GM19328 (cell line): ENCODE results near the gene MYO6.
"Not testable (repeated sequence)": the region's sequence is repeated elsewhere in the genome, so short reads cannot be mapped to it uniquely, and the experiment has no call there.

Experiments used
- ATAC-seq: cut with Tn5 transposase; IDR thresholded peaks from one replicate; pipeline ENCODE4 v1.9.1; 2021; ENCODE audit warnings: mild to moderate bottlenecking, moderate library complexity; ENCODE audit not compliant: unreplicated experiment

Gene MYO6

DNA sequence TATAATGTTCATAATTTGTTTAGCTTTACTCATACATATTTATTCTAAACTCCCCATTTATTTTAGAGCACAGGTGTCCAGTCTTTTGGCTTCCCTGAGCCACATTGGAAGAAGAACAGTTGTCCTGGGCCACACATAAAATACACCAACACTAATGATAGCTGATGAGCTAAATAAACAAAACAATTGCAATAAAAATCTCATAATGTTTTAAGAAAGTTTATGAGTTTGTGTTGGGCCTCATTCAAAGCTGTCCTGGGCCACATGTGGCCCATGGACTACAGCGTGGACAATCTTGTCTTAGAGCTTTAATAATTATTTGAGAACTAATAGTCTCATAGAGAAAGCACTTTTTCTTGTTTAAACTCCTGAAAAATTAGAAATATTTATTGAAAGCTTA is 131.3 kb downstream of the MYO6 start:
- ATAC-seq: no peak

DNA sequence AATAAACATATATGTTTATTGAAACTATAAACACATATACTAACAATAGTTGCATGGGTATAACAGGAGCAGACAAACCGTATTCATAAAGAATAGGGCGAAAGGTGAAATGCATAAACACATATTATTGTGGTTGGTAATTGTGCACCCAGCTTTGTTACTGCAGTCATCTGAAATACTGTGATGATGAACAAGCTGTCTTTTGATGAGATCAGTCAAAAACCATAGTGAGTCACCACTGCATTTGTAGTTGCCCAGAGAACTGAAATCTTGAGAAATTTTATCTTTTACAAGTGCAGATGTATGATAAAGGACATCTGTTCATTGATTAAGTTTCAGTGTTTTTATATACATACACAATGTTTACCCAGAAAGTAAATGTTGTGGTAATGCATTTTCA is 133.7 kb downstream of the MYO6 start:
- no peak for ATAC-seq

DNA sequence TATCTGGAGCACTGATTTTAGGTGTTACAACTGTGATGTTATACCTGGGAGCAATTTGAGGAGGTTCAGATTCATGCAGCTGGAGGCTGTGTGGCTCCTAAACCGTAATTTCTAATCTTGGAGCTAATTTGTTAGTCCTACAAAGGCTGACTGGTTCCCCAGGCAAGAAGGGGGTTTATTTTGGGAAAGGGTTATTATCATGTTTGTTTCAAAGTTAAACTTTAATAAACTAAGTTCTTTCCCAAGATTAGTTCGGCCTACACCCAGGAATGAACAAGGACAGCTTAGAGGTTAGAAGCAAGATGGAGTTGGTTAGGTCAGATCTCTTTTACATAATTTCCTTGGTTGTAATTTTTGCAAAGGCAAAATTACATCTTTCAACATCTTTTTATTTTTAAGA is 135.8 kb downstream of the MYO6 start:
- no peak for ATAC-seq

DNA sequence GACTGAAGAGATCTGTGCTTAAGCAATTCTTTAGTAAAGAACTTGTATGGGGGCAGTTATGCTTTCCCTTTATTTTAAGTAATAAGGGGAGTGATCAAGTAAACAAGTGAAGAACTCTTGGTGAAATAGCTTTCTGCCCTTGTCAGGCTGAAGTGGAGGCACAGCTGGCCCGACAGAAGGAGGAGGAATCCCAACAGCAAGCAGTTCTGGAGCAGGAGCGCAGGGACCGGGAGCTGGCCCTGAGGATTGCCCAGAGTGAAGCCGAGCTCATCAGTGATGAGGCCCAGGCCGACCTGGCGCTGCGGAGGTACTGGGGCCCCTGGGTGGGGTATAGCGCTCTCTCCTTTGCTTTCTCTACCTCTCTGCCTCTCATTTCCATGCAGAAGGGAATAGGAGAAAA is 143.3 kb downstream of the MYO6 start:
- ATAC-seq: no peak

DNA sequence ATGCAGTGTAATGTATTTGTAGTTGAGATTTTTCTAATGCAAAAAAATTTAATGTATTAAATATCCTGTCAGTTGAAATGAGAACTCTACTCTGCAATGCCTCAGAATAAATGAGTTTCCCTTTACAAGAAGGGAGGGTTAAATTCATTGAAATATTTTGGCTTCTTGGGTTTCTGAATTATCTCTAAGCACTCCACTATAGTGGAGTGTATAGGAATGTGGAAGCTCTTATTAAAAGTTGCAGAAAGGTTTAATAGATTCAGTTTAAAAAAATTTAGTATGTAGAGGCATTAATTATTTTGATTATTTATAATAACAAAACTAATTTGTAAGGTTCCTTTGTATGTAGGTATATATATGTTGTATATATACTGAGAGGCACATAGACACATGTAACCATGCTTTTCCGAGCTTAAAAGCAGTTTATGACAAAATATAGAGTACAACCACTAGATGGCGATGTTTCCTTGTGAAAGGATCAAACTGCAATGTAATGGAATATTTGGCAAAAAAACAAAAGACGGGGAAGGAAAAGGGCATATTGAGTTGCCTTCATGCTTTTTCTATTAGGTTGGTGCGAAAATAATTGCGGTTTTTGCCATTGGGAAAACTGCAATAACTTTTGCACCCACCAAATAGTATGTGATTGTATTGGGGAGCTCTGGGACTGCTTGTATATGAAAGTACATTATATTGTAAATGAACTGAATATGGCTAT is 144.2 kb downstream of the MYO6 start:
- no peak for ATAC-seq

DNA sequence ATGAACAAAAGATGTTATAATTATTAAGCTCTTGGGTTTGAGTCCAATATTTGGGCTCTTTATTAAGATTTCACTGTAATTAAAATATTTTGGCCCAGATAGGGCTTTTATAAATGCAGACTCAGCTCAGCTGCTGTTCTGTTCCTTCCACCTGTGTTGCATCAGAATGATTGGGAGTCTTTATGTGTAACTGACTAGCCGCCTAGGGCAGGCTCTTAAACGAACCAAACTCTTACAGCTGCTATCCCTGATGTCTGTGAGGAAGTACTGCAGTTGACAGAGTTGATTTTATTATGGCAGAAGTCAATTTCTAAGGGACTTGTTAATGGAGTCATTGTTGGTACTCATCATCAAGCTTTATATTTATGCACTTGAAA is 144.7 kb downstream of the MYO6 start:
- ATAC-seq: no peak

DNA sequence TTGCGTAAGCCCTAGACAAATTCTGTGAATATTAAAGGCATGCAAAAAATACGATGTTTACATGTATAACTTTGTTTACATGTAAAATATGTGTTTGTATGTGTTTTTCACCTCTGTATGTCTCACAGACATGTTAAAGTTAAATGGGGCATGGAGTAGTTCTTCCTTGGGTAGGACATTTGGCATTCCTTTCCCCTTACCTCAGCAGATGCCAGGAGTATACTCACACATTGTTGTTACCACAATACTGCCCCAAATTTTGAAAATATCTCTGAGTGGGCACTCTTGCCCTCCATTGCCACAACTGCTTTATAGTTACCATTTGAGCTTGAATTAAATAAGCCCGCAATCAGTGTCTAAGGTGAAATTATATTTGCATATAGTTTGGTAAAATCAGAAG is 147.5 kb downstream of the MYO6 start:
- ATAC-seq: no peak

DNA sequence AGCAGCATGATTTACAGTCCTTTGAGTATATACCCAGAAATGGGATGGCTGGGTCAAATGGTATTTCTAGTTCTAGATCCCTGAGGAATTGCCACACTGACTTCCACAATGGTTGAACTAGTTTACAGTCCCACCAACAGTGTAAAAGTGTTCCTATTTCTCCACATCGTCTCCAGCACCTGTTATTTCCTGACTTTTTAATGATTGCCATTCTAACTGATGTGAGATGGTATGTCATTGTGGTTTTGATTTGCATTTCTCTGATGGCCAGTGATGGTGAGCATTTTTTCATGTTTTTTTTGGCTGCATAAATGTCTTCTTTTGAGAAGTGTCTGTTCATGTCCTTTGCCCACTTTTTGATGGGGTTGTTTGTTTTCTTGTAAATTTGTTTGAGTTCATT is 151.2 kb downstream of the MYO6 start:
- not testable (repeated sequence) for ATAC-seq

DNA sequence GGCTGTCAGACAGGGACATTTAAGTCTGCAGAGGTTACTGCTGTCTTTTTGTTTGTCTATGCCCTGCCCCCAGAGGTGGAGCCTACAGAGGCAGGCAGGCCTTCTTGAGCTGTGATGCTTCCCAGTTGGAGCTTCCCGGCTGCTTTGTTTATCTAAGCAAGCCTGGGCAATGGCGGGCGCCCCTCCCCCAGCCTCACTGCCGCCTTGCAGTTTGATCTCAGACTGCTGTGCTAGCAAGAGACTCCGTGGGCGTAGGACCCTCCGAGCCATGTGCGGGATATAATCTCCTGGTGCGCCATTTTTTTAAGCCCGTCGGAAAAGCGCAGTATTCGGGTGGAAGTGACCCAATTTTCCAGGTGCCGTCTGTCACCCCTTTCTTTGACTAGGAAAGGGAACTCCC is 156.1 kb downstream of the MYO6 start:
- not testable (repeated sequence) for ATAC-seq

DNA sequence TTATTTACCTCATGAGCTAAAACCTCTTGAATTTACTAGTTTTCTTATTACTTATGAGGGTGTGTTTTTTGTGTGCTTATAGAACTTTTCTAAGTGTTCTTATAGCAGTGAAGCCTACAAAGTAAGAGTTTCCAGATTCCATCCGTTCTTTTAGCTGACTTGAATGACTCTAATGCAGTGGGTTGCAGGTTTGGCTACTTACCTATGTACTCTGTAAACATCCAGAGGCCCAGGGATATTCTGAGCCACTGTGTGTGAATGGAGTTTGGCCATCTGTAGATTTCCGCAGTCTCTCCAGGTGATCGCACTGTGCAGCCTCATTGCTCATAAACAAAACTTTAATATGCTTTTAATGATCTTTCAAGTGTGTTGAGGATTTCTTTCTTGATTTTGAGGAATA is 157.8 kb downstream of the MYO6 start:
- ATAC-seq: no peak

DNA sequence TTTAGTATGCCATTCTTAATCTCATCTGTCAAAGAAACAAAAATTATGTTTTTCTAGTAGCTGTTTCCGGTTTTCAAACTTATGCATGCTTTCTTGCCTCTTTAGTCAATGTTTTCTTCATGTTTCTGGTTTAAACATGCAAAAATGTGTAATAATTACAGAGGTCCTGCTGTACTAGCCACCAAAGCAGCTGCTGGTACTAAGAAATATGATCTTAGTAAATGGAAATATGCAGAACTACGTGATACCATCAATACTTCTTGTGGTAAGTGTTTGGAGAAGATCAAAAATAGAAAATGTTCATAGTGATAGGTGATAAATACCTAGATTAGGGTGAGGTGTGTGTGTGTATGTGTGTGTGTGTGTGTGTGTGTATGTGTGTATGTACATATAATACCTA is 158.4 kb downstream of the MYO6 start:
- no peak for ATAC-seq

DNA sequence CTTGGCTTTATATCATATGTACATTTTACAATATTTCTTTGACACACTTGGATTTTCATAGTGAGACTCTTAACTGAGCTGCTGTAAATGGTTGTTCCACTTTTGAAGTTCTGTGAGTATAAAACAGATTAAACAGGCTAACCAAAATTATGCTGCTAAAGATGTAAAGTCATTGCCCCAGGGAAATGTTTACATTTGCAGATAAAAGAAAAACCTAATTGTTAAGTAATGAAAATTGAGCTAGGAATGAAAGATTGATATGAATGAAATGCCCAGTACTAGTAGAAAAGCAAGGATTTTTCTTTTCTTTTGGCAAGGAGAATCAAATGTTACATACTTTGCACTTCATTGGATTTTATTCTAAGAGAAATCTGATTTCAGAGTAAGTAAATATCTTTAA is 164.0 kb downstream of the MYO6 start:
- no peak for ATAC-seq

DNA sequence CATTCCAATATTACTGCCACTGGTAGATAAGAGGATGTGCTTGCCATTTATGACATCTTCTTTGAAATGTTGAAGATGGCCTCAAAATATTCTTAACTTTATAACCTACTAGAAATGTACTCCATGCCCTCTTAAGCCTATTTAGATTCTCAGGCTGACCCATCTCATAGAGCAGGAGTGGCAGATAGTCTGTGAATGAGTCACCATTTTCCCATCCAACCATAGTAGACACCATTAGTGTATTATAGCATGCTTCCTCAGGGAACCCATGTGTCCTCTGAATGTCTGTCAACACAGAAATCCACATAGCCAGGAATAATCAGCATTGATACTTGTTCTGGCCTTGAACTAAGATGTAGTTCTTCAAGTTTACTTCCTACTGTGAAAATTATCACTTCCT is 173.2 kb downstream of the MYO6 start:
- ATAC-seq: no peak

DNA sequence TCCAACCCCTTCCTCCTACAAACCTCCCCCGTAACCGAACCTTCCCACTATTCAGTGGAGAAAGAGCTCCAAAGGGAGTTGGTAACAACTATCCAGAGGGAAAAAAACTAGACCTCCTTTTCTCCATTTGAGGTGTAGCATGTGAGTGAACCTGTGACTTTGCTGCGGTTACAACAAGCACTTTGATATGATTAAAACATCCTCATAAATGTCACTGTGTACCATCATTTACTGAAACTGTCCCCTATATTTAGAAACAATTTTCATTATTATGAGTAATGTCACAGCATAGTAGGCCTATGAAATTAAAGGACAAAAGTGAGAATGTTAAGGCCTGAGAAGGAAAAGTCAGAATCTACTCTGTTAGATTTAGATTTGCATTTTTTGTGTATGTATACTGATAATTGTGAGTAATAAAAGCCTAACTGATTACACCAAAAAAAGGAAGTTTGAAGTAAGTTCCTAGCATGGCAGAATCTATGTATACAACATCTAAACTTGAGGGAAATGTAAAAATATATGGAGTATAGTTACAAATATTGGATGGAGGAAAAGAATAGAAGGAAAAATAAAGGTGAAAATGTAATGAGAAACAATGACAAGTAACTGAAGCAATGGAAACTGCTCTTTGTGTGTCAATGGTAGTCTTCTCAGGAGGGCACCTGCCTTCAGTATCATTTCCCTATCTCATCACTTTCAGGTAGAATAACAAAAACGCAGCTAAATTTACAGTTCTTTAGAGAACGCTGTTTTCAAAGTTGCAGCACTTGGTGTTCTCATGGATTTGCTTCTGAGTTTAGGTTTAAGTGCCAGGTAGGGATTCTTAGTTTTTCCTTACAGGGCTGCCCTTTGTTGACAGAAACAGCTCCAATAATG is 177.5 kb downstream of the MYO6 start:
- ATAC-seq: no peak

DNA sequence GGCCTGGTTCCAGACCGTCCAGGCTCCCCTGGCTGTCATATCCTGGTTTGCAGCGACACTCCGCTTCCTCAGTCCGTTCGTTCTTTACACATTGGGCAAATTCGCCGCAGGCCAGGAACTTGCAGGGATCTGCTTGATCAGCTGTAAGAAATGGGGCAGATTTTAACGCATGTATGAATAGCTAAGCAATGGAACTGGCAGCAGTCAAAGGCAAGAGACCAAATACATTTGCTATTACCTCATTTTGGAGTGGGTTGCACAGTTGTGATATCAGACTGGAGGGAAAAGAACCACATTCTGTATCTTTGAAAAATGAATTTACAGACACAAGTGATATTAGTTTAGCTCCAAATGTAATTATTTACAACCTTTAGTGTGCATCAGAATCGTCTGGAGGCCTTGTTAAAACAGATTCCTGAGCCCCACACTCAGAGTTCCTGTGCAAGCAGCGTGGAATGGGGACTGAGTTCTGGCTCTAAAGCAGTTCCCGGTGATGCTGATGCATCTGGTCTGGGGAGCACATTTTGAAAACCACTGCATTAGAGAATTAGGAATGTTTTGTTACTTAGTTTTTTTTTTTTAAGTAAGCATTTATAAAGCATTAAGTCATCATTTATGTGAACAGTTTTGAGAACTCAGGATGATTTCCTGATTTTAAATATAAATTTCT is 182.1 kb downstream of the MYO6 start:
- no peak for ATAC-seq

DNA sequence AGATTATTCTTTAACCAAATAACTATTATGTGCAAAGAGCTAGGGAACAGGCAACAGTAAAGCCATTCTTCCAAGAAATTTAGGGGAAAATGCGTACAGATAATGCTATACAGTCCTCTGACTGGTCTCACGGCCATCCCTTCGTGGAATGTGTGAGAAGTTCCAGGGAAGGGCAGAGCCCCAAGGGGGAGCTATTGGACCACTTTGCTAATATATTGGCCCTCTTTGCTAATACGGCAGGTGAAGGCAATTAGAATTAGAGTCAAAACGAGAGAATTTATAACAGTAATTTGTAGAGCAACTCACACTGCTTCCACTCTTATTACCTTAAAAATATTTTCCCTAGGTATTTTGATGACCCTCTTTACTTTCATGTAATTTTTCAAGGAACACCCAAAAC is 183.0 kb downstream of the MYO6 start:
- ATAC-seq: no peak

DNA sequence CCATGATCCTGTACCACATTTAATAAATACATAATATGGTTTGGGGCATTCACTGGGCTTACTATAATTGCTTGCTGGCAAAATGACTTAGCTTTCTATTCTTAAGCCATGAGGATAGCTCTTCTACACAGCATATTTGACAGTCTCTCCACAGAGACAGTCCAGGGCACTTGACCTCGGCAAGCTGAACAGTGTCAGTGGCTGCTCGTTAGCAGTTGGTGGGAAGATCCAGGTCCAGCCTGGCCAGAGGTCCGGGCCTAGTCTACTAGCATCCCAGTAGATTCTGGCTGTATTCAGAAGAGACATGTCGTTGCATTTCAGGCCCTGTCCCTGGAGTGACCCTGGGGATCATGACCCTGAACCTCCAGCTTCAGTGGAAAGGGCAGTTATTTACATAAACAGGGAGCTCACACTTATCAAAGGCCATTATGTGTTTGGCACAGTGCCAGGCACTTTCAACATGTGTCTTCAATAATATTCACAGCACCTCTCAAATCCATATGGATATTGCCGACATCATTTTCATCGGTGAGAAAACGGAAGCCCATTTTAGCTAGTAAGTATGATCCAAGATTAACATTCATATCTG is 184.4 kb downstream of the MYO6 start:
- no peak for ATAC-seq

DNA sequence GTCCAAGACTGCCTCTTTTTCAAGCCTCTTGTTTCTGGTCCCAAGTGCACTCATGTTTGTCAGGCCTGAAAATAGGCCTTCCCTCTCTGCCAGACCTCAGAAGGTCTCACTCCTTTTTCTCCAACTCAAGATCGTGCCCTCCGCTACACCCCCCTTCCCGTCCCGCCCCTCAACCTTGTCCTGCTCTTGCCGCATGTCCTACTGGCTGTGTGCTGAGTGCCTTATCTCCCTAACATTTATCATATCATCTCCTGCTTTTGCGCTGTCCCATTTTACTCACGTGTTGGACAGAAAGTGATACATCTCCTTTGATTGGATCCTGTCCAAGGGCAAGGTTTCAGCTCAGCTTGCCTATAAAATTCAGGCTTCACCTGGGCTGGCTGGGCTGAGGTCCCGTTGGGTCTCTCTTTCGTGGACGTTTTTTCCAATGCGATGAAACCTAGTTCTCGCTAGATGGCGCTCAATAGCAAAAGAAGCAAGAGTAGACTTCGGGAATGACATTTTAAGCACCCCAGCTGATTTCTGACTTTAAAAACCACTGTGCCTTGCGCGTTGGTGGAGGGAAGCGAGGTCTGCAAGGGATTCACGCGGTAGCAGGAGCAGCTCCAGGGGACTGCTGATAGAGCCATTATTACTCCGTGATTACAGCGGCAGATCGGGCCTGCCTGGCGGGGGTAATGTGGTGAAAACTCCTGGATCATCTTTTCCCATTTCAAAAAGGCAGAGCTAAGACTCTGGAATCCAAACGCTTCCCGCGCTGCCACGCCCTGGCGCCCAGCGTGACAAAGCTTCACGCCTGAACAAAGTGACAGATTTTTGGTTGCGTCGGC is 185.8 kb downstream of the MYO6 start:
- ATAC-seq: peak; percentile 59

DNA sequence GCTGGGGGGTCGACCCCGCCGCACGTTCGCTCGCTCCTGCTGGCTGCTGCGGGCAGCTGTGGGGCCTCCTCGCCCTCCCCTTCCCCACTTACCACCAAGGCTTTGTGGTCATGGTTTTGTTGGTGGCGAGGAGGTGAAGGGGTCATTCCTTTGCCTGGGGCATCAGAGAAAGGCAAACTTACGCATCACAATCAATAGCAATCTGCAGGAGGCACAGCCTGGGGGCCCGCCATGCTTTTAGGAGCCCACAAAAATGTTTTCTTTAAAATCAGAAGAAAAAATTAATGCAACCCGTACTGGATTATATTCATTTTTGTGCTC is 186.4 kb downstream of the MYO6 start:
- ATAC-seq: no peak

DNA sequence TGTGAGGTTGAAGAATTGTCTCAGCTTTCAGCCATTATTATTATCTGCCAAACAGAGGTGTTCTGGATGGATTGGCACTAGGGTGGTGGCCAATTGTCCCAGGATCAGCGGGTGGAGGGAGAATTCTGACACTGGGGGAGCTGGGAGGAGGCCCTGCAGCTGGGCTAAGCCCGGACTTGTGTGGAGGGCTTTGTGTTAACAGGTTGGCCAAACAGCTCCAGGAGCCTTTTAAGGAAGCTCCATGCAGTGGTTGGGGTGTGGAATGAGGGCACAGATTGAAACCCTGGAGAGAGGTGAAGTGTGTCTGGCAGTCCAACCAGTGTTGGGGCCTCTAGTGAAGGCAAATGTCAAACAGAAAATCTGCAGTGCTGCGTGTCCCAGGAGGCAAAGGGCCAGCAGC is 187.6 kb downstream of the MYO6 start:
- no peak for ATAC-seq

DNA sequence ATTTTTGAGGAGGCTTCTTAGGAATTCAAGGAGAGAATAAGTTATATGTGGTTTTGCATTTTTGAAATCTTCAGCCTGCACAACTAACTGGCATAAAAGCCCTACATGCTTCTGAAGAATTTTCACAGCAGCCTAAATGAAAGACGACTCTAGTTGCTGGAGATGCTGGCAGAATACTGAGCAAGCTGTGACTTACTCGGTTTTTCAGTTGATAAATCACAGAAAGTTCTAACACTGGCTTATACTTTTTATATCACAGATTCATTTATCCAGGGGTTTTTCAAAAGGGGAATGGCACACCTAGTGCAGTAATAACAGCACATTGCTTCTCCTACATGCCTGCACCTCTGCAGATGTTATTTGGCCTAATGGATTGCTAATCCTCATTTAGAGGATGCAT is 188.8 kb downstream of the MYO6 start:
- no peak for ATAC-seq
